Neural progenitor cell (in vitro differentiated cells): ENCODE data around the gene RBFOX1. TPM values are rescaled to one million over a fixed set of nuclear protein-coding genes. Genes with fewer than 3 reads are reported as not detected.

Experiments used
- DNase-seq: peaks from one replicate; pipeline ENCODE4 v3.0.0-alpha.2; 2016; ENCODE audit warnings: low spot score
- H2AFZ ChIP-seq: fragments of 200-600 bp; sonication (generic); replicated peaks from 2 replicates; pipeline ENCODE4 v1.6.1; 2016; ENCODE audit warnings: antibody characterized with exemption
- H3F3A ChIP-seq: fragments of 200-600 bp; sonication (generic); 2 replicates; pipeline ENCODE4 v1.6.1; 2016; ENCODE audit warnings: antibody characterized with exemption, low read depth
- H3K27ac ChIP-seq: fragments of 200-600 bp; sonication (generic); 2 replicates; pipeline ENCODE4 v1.5.1; 2016; ENCODE audit warnings: mild to moderate bottlenecking
- H3K27me3 ChIP-seq: fragments of 200-600 bp; sonication (generic); 2 replicates; pipeline ENCODE4 v1.6.1; 2016; ENCODE audit warnings: mild to moderate bottlenecking, moderate library complexity
- H3K36me3 ChIP-seq: fragments of 200-600 bp; sonication (generic); 2 replicates; pipeline ENCODE4 v1.5.1; 2016
- H3K4me1 ChIP-seq: fragments of 200-600 bp; sonication (generic); 2 replicates; pipeline ENCODE4 v1.6.1; 2016; ENCODE audit warnings: mixed run types
- H3K4me2 ChIP-seq: fragments of 200-600 bp; sonication (generic); 2 replicates; pipeline ENCODE4 v1.6.1; 2016
- H3K4me3 ChIP-seq: fragments of 200-600 bp; sonication (generic); 2 replicates; pipeline ENCODE4 v1.5.1; 2016
- H3K79me2 ChIP-seq: fragments of 200-600 bp; sonication (generic); 2 replicates; pipeline ENCODE4 v1.6.1; 2016; ENCODE audit warnings: low read depth
- H3K9ac ChIP-seq: fragments of 200-600 bp; sonication (generic); 2 replicates; pipeline ENCODE4 v1.6.1; 2016
- H3K9me3 ChIP-seq: fragments of 200-600 bp; sonication (generic); 2 replicates; pipeline ENCODE4 v1.5.1; 2016; ENCODE audit warnings: low read depth
- H4K20me1 ChIP-seq: fragments of 200-600 bp; sonication (generic); 2 replicates; pipeline ENCODE4 v1.6.1; 2016; ENCODE audit warnings: low read depth
- H3K27ac Mint-ChIP-seq: 3 replicates; pipeline ENCODE4 v1.8.0; 2021; ENCODE audit warnings: mixed read lengths
- H3K27me3 Mint-ChIP-seq: 2 replicates; pipeline ENCODE4 v1.8.0; 2022; ENCODE audit warnings: low read depth, mild to moderate bottlenecking, inconsistent platforms, moderate library complexity, mixed read lengths; ENCODE audit not compliant: insufficient read depth
- H3K36me3 Mint-ChIP-seq: 3 replicates; pipeline ENCODE4 v1.8.0; 2021; ENCODE audit warnings: mixed read lengths
- H3K4me1 Mint-ChIP-seq: 3 replicates; pipeline ENCODE4 v1.8.0; 2021; ENCODE audit warnings: mixed read lengths
- H3K4me3 Mint-ChIP-seq: 3 replicates; pipeline ENCODE4 v1.8.0; 2021; ENCODE audit warnings: mild to moderate bottlenecking, moderate library complexity, mixed read lengths
- H3K9me3 Mint-ChIP-seq: 3 replicates; pipeline ENCODE4 v1.8.0; 2020; ENCODE audit warnings: mixed read lengths
- EZH2 ChIP-seq: fragments of 200-600 bp; sonication (generic); IDR thresholded peaks from 2 replicates; pipeline ENCODE4 v1.6.1; 2017; ENCODE audit warnings: antibody characterized with exemption, mild to moderate bottlenecking, moderate library complexity
- EZH2phosphoT487 ChIP-seq: fragments of 200-600 bp; sonication (generic); IDR thresholded peaks from 2 replicates; pipeline ENCODE4 v1.6.1; 2017; ENCODE audit warnings: antibody characterized with exemption
- total RNA-seq: library from RNA; depleted of rRNA; stranded (reverse); fragments of >200 nt; gene quantifications from 2 replicates; pipeline ENCODE4 v1.2.3, GENCODE V29; 2015; ENCODE audit warnings: low replicate concordance
- TF ChIP-seq, protein P1 (sequence below): fragments of 200-600 bp; sonication (generic); IDR thresholded peaks from 2 replicates; pipeline ENCODE4 v1.5.1; 2017; ENCODE audit warnings: antibody characterized with exemption, mild to moderate bottlenecking

Gene RBFOX1
- total RNA-seq, 1 donor from 2014 or later, result 1.2 TPM

DNA sequence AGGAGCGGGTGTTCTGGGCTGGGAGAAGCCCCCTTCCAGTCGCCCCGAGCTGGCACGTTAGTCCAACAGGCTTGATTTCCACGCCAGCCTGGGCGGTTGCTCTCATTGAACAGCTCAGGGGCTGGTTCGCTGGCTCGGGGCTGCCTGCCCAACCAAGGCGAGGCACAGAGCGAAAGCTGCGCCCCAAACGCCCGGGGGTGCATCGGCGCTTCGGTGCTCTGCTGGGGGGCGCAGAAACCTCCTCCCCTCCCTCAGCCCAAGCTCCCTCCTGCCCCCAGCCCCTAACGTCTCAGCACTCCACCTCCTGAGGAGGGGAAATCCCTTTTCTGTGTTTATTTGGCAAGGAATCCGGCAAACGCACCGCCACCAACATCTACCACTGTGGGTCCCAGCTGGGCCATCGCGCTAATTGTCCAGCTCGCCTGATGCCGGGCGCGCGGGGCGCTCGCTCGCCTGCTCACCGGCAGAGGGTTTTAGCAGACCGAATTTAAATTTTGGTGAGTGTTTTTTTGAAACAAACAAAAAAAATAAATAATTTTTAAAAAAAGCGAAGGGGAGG lies 29.5 kb upstream of the RBFOX1 start:
- Mint-ChIP-seq H3K27me3 (peaks cover 34% of the 10 kb centered on the region), H3K36me3 (no peaks in the 10 kb centered on the region), H3K4me3 (peak overlapping the region; percentile 85), H3K4me1 (peaks cover 14% of the 10 kb centered on the region), H3K27ac (no peak overlapping the region), H3K9me3 (no peaks in the 10 kb centered on the region)
- Histone ChIP-seq H3K27me3 (peaks cover 80% of the 10 kb centered on the region), H4K20me1 (no peaks in the 10 kb centered on the region), H3K9ac (no peak overlapping the region), H3F3A (no peaks in the 10 kb centered on the region), H3K79me2 (no peaks in the 10 kb centered on the region), H2AFZ (peak overlapping the region; percentile 78), H3K36me3 (no peaks in the 10 kb centered on the region), H3K27ac (no peak overlapping the region), H3K4me3 (peak overlapping the region; percentile 53), H3K4me2 (peak overlapping the region; percentile 88), H3K4me1 (peaks cover 20% of the 10 kb centered on the region), H3K9me3 (no peaks in the 10 kb centered on the region)
- TF ChIP-seq EZH2phosphoT487 (no peak), EZH2 (peak; percentile 62)
- TF ChIP-seq, protein P1, sequence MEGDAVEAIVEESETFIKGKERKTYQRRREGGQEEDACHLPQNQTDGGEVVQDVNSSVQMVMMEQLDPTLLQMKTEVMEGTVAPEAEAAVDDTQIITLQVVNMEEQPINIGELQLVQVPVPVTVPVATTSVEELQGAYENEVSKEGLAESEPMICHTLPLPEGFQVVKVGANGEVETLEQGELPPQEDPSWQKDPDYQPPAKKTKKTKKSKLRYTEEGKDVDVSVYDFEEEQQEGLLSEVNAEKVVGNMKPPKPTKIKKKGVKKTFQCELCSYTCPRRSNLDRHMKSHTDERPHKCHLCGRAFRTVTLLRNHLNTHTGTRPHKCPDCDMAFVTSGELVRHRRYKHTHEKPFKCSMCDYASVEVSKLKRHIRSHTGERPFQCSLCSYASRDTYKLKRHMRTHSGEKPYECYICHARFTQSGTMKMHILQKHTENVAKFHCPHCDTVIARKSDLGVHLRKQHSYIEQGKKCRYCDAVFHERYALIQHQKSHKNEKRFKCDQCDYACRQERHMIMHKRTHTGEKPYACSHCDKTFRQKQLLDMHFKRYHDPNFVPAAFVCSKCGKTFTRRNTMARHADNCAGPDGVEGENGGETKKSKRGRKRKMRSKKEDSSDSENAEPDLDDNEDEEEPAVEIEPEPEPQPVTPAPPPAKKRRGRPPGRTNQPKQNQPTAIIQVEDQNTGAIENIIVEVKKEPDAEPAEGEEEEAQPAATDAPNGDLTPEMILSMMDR, result peak; percentile 30
- peak; percentile 75 for DNase-seq

DNA sequence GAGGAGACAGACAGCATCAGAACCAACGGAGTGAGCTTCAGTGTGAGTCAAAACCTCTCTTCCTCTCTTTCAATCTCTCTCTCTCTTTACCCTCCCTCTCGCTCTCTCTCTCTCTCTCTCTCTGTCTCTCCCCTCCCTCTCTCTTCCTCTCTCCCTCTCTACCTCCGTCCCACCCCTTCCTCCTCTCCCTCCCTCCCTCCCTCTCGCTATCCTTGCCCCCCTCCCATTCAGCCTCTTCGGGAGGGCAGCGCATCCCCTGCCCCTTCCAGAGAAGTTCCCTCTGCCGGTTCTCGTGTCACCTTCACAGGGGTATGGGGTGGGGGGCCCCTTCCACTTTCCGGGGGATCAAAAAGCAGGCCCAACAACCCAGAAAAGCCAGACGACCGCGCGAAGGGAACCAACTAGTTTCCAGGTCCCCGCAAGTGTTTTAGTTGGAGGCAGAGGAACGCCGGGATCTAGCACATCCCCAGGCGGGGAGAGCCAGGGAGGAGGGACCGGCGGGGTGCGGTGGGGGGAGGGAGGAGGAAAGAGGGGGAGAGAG lies 28.9 kb upstream of the RBFOX1 start:
- Mint-ChIP-seq H3K27me3 (peaks cover 37% of the 10 kb centered on the region), H3K4me1 (peaks cover 14% of the 10 kb centered on the region), H3K27ac (no peak overlapping the region), H3K9me3 (no peaks in the 10 kb centered on the region), H3K36me3 (no peaks in the 10 kb centered on the region), H3K4me3 (peak overlapping the region; percentile 85)
- H3K36me3 ChIP-seq, result no peaks in the 10 kb centered on the region
- H3K4me2 ChIP-seq, result peak overlapping the region; percentile 88
- H3K9ac ChIP-seq, result no peak overlapping the region
- peak; percentile 44 for DNase-seq
- TF ChIP-seq EZH2, result peak; percentile 46
- TF ChIP-seq, protein P1, result no peak
- H3K4me3 ChIP-seq, result peak overlapping the region; percentile 53
- peak overlapping the region; percentile 78 for H2AFZ ChIP-seq
- no peaks in the 10 kb centered on the region for H3F3A ChIP-seq
- H3K27me3 ChIP-seq, result peaks cover 80% of the 10 kb centered on the region
- peaks cover 20% of the 10 kb centered on the region for H3K4me1 ChIP-seq
- H3K9me3 ChIP-seq, result no peaks in the 10 kb centered on the region
- H3K27ac ChIP-seq, result no peak overlapping the region
- H4K20me1 ChIP-seq, result no peaks in the 10 kb centered on the region
- H3K79me2 ChIP-seq, result no peaks in the 10 kb centered on the region

DNA sequence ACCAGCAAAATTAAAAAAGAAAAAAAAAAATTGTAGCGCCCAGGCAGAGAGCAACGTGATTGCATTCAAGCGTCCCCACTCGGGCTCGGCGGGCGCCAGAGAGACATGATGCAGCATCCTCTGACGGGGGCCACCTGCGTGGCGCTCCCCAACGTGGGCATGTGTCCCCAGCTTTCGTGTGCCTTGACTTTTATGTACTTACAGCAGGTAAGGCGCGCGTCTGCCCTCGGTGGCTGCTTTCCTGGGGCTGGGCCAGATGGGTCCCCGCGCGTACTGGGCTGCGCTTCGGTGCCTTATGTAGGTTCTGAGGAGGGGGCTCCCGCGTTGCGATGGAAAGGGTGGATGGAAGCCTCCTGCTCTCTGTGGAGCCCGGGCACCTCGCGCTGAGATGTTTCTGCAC lies 28.4 kb upstream of the RBFOX1 start:
- Mint-ChIP-seq H3K27ac (no peak overlapping the region), H3K4me1 (peaks cover 14% of the 10 kb centered on the region), H3K36me3 (no peaks in the 10 kb centered on the region), H3K9me3 (no peaks in the 10 kb centered on the region), H3K4me3 (peak overlapping the region; percentile 85), H3K27me3 (peaks cover 37% of the 10 kb centered on the region)
- H3K27ac ChIP-seq, result no peak overlapping the region
- H3F3A ChIP-seq, result no peaks in the 10 kb centered on the region
- peaks cover 80% of the 10 kb centered on the region for H3K27me3 ChIP-seq
- H3K9me3 ChIP-seq, result no peaks in the 10 kb centered on the region
- H4K20me1 ChIP-seq, result no peaks in the 10 kb centered on the region
- H2AFZ ChIP-seq, result peak overlapping the region; percentile 78
- TF ChIP-seq EZH2, result no peak
- TF ChIP-seq EZH2phosphoT487, result no peak
- TF ChIP-seq, protein P1, result no peak
- H3K4me1 ChIP-seq, result peaks cover 20% of the 10 kb centered on the region
- no peaks in the 10 kb centered on the region for H3K79me2 ChIP-seq
- H3K36me3 ChIP-seq, result no peaks in the 10 kb centered on the region
- H3K9ac ChIP-seq, result no peak overlapping the region
- H3K4me3 ChIP-seq, result peak overlapping the region; percentile 53
- H3K4me2 ChIP-seq, result peak overlapping the region; percentile 88
- peak; percentile 31 for DNase-seq
